Loucy (cell line): ENCODE data around the gene PUDP.

ENCODE experiments used
- CTCF ChIP-seq: fragments of 200-600 bp; sonication (generic); conservative IDR thresholded peaks from 2 replicates; pipeline ENCODE4 v1.5.1; 2014; ENCODE audit warnings: mild to moderate bottlenecking, antibody characterized with exemption, low read length
- EZH2phosphoT487 ChIP-seq: fragments of 200-600 bp; IDR thresholded peaks from 2 replicates; pipeline ENCODE4 v1.6.1; 2018; ENCODE audit warnings: antibody characterized with exemption, mild to moderate bottlenecking, moderate library complexity, borderline replicate concordance

GRCh38 chrX:7132335-7133049 is 15.5 kb downstream of the PUDP start:
- TF ChIP-seq CTCF (peak; percentile 59), EZH2phosphoT487 (no peak)
